IPS DF 19.7 (cell line): ENCODE results near the gene SGMS2.

Source experiments
- DNase-seq: peaks from one replicate; pipeline ENCODE4 v3.0.0-alpha.2; 2013; ENCODE audit warnings: low read depth, low spot score

The SGMS2 gene

DNA sequence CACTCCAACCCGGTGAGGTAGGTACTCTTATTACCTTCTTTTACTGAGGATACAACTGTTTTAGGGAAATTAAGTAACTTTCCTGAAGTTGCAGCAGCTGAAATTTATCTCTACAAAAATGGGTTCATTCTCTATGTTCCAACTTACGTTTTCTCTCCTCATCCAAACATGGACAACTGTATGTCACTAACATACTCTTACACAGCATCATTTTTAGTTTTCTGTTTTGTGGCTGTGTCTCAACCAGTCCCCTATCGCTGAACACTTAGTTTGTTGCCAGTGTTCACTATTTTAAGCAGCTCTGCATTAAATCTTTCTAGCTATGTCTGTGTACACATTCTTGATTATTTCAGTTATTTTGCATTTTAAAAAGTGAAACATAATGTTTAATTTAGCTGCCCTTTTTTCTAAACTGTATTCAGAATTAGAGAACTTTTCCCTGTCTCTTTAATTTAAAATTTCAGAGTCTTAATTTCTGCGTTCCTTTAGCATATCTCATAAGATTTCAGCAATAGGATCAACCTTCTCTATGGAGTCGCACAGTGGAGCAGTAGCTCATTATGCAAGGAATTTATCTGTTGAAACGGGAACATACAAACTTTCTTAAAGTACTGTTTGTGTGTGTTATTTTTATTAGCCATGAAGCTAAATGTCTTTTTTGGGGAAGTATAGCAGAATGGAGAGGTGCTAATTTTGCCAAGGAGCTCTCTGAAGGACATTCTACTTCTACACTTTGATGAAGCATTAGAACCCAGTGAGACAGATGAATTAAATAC, 3.8 kb downstream of the SGMS2 start:
- DNase-seq = no peak

DNA sequence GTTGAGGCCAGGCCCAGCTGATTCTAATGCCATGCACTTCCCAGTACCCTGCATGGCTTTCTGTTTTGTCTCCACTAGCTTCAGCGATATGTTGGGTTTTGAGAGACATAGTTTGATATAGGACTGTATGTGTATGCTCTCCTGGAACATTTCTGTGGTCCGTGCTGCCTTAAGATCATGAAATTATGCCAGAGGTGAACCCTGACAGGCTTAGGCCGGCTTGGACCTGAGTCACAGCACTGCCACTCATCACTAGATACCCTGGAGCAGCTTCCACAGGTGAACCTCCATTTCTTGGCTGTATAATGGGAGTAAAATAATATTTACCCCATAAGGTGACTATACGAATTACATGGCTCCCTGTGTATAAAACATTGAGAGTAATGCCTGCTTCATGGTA, 6.4 kb downstream of the SGMS2 start:
- DNase-seq = no peak

- no peak for DNase-seq
Observed at GRCh38 chr4:107832275-107832807, 7.6 kb downstream of the SGMS2 start.

- no peak for DNase-seq
Observed at GRCh38 chr4:107834241-107834794, 9.6 kb downstream of the SGMS2 start.

DNA sequence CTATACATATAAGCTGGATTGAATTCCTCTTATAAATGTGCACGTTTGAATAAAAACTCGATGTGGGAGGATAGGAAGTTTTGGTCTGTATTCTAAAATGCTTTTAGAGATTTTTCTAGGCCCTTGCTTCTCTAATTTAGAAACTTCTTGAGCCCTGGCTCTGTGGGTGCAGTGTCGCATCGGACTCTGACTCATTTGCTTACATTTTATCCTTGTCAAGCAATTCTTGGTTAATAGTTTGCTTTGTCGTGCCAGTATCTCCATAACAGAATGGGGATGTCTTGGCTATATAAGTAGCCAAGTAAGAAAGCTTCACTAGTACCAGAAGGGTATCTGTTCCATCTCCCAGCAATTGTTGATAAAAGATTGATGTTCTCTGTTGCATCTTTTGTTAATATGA, 10.7 kb downstream of the SGMS2 start:
- DNase-seq = no peak

DNA sequence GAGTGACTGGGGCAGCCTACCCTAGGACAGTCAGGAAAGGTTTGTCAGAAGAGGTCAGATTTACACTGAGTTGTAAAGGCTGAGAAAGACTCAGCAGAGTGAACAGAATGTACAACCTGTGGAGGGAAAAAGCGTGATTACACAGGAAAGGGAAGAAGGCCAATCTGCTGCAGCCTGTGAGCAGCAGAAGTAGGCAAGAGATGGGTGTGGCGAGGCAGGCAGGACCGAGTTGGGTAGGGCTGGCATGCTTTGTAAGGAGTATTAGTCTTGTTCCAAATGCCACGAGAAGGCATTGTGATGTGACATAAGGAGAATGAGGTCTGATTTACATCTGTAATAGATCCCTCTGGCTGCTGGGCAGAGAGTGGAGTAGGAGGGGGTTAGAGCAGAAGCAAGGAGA, 12.6 kb downstream of the SGMS2 start:
- no peak for DNase-seq

DNA sequence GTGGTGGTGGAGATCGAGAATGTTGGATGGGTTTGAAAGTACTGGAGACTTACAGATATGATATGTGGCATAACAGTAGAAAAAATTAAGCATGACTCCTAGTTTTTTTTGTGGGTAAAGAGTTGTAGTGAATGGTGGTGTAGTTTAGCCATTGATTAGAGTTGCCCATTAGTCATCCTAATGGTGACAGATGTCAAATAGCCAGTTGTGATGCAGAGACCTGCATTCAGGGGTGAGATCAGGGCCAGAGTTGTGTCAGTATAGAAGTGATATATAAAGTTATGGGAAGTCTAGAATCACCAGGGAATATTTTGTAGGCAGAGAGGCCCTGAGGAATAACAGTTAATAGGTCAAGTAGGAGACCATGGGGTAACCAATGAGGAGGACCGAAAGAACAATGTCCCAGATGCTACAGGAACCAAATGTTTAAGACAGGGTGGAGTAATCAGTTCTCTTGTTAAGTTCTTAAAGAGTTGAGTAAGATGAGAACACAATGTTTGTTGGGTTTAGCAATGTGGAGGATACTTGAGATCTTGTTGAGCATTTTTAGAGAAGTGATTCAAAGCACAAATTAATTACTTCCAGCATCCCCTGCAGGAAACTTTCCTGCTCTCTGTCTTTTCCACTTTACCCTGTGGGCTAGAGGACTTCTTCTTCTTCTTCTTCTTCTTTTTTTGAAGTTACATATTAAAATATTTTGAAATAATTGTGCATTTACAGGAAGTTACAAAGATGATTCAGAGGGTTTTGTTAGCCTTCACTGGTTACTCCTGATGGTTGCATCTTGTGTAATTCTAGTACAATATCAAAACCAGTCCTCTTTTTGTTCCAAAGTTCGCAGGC, 13.3 kb downstream of the SGMS2 start:
- DNase-seq = no peak

DNA sequence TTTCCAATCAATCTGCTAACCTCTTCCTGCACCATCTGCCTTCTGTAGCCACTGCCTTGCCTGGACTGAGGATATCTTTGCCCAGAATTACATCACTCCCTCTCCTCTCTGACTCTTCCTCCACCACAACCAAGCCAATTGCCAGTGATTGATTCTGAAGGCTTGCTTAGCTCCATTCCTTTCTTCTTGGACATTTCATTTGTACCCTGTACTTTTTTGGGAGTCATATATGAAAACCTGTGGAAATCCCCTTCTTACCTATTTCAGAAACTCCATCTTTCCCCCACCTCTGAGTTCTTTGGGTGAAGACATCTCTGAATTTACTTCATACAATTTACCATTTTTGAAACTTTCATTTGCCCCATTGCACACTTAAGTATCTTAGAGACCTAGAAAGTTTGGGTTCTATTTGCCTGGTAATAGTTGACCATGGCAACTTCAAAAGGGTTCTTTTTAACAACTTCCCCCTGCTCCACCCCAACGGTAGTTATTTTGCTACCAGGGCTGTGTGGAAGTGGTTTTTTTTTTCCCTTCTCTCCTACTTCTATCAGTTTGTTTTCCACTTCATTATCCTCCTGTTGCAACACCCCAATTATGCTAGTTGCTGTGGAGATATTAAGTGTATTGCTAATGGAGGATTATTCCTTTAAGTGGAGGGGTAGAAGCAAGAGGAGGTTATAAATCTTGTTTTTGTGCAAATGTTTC, 14.3 kb downstream of the SGMS2 start:
- DNase-seq = no peak

- DNase-seq = no peak
Observed at GRCh38 chr4:107843391-107843790, 18.7 kb downstream of the SGMS2 start.

DNA sequence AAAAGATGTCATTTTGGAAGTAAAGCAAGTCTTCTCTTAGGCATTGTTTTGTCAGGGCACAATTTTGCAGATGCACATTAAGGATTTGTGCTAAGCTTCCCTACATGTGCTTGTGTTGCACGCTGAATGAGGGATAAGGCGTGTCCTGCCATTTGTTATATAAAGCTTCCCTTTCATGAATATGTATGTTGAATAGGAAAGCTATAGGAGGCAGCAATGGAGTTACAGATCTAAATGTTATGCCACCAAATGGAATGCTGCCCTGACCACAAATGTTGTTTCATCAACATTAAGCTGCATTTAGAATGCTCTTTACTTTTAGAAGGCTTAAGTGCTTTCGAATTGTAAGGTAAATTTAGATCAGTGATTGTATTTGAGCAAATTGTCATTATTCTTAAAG, 20.9 kb downstream of the SGMS2 start:
- DNase-seq = no peak

GRCh38 chr4:107850438-107850837, 25.7 kb downstream of the SGMS2 start:
- no peak for DNase-seq

DNA sequence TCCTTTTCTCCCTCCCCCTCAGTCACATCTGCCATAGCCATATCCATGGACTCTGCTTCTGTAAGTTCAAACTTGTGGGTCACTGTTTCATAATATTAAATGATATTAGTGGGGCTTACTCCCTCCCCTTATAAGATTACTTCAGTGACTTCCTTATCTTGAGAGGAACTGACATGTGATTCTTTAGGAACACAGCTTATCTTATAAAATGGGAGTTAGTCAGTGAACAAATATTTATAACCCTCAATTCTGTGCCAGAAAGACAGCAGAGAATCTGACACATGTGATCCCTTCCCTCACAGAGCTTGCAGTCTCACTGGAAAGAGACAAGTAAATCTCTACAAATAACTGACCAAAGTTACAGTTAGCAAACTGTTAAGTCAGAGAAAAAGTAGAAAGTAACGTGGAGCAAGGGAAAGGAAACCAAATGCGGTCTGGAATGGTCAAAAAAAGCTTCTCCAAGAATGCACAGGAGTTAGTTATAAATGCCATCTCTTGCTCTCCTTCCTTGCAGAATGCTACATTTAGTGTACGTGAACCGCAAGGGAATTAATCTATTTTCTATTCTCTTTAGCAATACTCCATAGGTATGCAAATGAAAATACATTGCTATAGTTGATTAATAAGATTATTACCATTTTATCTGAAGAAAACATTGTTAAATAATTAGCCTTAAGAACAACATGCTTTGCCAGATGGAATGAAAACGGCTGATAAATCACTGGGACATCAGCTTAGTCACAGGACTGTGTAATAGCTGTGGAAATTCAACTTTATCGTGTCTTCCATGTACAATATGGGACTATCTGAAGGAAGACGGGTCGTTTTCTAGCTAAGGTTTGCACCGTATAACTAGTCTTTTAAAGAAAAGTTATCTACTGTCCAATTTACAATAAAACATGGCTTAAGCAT, 29.0 kb downstream of the SGMS2 start:
- no peak for DNase-seq

GRCh38 chr4:107854356-107855022, 29.8 kb downstream of the SGMS2 start:
- no peak for DNase-seq

DNA sequence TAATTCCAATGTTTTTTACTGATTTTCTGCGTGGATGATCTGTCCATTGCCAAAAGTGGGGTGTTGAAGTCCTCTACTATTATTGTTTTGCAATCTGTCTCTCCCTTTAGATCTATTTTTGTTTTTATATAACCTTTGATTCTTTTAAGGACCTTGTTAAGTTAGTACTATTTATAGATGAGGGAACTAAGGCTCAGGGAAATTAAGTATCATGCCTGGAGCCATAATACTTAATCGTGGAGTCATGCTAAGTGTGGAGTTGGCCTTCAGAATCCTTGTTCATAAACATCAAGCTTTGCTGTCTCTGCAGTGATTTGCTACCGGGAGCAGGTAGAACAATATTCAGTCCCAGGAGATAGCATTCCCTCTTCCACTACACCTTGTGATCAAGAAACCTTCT, 31.0 kb downstream of the SGMS2 start:
- no peak for DNase-seq

- no peak for DNase-seq
Observed at GRCh38 chr4:107856901-107857300, 32.2 kb downstream of the SGMS2 start.

DNA sequence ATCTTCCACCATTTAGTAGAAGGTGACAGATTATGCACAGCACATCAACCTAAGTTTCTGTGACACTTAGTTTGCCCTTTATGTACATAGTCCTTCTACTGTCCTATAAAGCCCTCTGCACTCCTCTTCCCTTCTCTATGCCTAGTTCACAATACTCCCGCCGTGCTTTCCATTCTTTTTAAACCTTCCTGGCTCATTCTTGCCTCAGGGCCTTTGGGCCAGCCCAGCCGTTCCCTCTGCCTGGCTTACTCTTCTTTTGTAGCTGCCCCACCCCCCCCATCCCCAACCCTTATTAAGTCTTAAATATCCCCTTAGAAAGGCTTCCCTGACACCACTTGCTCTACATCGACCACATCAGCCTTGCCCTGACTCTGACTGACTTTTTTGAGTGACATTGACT, 33.0 kb downstream of the SGMS2 start:
- DNase-seq = no peak

DNA sequence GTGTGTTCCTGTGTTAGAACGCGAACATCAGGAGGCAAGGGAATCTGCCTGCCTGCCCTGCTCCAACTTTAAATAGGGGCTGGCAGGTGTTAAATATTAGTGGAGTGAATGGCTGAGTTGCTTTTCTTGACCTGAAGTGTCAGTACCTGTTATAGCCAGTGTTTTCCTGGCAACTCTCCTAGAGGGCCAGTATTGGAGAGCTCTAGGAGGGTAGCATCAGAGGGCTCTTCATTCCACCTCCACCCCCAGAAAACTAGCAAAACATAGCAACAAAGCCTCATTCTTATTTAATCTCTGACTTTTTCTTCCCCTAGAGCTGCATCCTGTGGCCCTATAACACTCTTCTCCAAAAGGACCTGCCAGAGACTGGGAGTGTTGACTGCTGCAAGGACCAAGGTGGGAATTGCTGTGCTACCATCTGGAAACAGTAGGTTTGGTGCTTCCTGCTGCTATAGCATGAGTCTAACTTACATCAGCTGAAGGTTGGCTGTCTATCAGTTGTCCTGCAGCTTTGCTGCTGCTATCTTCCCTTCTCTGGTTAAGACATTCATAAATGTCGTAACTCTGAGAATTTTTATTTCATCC, 33.5 kb downstream of the SGMS2 start:
- no peak for DNase-seq

DNA sequence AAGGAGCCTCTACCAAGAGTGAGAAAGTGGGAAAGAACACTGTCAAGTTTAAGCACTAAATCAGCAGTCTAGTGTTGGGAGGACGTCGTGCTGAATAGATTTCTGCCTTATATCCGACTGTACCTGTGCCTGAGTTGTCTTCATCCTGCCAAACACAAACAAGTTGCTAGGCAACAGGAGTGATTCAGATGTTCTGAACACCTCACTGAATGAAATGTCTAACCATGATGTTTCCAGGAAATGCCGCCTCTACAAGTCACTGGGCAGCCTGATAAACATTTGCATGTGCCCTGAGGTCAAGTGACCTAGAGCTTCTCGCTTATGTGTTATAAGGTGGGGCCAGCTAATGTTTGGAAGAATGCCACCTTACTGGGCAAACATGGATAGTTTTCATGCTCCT, 37.9 kb downstream of the SGMS2 start:
- DNase-seq = no peak

- DNase-seq = no peak
Observed at GRCh38 chr4:107863416-107863815, 38.7 kb downstream of the SGMS2 start.

DNA sequence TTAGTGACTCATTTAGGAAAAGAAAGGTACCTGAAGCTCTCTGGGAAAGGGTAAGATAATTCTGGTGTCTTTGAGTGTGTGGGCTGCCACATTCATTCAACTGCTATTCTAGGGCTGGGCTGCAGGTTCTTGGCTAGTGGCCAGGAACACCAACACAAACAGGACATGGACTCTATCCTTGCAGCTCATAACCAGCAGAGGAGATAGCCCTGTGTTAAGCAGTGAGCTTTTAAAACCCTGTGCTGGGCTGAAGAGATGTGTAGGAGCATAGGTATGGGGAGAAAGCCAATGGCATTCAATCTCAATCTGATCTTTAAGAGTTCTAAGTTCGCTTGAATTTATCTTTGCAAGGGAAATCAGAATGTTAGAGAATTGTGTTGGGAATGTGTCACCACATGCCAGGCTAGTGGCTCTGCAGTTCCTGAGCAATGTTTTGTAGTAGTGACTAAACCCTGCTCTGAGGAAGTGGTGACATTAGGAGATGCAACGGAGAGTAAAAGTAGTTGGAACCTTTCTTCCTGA, 39.2 kb downstream of the SGMS2 start:
- no peak for DNase-seq
